ENCODE results near the gene CEBPB.

DNA sequence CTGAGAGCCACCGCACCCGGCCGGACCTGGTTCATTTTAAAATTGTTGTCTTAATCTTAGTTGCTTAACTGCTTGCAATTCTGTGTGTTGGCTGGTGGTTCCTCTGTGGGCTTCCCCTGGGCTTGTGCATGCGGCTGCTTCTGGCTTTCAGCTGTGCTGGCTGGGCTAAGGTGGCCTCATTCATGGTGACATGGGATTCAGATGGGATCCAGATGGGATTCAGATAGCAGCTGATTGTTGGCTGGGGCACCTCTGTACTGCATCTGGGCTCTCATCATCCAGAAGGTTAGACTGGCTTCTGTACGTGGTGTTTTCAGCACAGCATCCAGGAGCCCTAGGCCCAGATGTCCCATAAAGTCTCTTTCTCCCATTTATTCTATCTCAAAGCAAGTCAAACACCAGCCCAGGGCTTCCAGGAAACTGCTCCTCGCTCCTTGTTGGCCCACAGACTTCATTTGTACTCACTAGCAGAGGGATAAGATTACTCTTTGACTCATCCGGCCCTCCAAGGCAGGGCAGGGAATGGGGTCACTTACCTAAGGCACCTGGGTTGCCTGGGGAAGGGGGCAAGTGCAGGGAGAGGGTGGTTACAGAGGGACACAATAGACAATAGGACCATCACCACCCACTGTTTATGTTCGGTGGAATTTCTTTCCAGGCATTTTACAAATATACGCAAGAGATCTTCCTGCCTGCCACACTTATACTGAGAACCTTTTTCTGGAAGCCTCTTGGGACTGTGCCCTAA lies 26.9 kb upstream of the CEBPB start:
- TF ChIP-seq, protein P1, sequence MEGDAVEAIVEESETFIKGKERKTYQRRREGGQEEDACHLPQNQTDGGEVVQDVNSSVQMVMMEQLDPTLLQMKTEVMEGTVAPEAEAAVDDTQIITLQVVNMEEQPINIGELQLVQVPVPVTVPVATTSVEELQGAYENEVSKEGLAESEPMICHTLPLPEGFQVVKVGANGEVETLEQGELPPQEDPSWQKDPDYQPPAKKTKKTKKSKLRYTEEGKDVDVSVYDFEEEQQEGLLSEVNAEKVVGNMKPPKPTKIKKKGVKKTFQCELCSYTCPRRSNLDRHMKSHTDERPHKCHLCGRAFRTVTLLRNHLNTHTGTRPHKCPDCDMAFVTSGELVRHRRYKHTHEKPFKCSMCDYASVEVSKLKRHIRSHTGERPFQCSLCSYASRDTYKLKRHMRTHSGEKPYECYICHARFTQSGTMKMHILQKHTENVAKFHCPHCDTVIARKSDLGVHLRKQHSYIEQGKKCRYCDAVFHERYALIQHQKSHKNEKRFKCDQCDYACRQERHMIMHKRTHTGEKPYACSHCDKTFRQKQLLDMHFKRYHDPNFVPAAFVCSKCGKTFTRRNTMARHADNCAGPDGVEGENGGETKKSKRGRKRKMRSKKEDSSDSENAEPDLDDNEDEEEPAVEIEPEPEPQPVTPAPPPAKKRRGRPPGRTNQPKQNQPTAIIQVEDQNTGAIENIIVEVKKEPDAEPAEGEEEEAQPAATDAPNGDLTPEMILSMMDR (IDR thresholded peaks at IDR 0.05): no peak
- TF ChIP-seq POLR2A (IDR thresholded peaks at IDR 0.05): no peak
